Measurements from ENCODE around the gene NFATC4.

NFATC4 gene

GRCh38 chr14:24330973-24331674, 36.9 kb upstream of the NFATC4 start:
- H3K4me3 ChIP-seq (ENCODE audit: low read depth, low read length) = no peak overlapping the region
- ChIA-PET CTCF (interaction anchor here (0.8 to 37.5 kb wide), 14 partner anchors 10 to 273 kb away, joined by 3 to 1633 read pairs (median 26); partner anchors contain the start of genes CBLN3, CIDEB, DHRS1 and KHNYN), POLR2A (interaction anchor here (1.0 kb wide), 1 partner anchor 101 kb away, joined by 3 read pairs; no protein-coding TSS in a partner anchor)
- no peak for DNase-seq (ENCODE audit: low read depth, low spot score)
- TF ChIP-seq, protein P1, sequence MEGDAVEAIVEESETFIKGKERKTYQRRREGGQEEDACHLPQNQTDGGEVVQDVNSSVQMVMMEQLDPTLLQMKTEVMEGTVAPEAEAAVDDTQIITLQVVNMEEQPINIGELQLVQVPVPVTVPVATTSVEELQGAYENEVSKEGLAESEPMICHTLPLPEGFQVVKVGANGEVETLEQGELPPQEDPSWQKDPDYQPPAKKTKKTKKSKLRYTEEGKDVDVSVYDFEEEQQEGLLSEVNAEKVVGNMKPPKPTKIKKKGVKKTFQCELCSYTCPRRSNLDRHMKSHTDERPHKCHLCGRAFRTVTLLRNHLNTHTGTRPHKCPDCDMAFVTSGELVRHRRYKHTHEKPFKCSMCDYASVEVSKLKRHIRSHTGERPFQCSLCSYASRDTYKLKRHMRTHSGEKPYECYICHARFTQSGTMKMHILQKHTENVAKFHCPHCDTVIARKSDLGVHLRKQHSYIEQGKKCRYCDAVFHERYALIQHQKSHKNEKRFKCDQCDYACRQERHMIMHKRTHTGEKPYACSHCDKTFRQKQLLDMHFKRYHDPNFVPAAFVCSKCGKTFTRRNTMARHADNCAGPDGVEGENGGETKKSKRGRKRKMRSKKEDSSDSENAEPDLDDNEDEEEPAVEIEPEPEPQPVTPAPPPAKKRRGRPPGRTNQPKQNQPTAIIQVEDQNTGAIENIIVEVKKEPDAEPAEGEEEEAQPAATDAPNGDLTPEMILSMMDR (IDR thresholded peaks at IDR 0.05; ENCODE audit: insufficient read depth, low read length, missing control alignments) = no peak

DNA sequence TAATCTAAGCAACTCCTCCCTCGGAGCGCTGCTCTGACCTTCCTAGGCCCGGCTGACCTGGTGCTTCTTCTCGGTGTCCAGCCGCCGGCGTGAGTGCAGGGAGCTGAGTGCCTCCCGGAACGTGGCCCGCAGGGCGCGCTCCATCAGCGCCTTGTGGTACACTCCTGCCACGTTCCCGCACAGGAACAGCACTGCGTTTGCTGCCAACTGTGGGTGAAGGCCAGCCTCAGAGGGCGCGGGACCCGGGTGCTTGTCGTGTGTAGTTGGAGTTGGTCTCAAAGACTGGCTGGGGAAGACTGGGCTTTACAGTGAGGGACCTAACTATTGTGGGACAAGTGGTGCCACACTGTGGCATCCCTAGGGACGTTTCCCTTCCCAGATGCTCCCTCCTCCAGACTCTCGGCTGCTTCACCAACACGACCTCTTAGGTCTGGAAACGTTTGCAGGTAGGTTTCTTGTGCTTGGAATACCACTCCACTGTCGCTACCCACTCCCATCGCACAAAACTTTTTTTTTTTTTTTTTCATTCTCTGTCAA, 36.2 kb upstream of the NFATC4 start:
- ChIA-PET POLR2A (interaction anchor here (1.0 to 3.1 kb wide), 2 partner anchors 99 to 102 kb away, joined by 3 to 23 read pairs; partner anchors contain the start of genes CBLN3 and KHNYN), CTCF (interaction anchor here (0.7 to 37.5 kb wide), 18 partner anchors 9 to 295 kb away, joined by 3 to 1633 read pairs (median 26); partner anchors contain the start of genes CBLN3, CIDEB, DHRS1 and KHNYN)
- H3K4me3 ChIP-seq (ENCODE audit: low read depth, low read length) = no peak overlapping the region
- DNase-seq (ENCODE audit: low read depth, low spot score) = no peak
- TF ChIP-seq, protein P1 (IDR thresholded peaks at IDR 0.05; ENCODE audit: insufficient read depth, low read length, missing control alignments) = no peak

DNA sequence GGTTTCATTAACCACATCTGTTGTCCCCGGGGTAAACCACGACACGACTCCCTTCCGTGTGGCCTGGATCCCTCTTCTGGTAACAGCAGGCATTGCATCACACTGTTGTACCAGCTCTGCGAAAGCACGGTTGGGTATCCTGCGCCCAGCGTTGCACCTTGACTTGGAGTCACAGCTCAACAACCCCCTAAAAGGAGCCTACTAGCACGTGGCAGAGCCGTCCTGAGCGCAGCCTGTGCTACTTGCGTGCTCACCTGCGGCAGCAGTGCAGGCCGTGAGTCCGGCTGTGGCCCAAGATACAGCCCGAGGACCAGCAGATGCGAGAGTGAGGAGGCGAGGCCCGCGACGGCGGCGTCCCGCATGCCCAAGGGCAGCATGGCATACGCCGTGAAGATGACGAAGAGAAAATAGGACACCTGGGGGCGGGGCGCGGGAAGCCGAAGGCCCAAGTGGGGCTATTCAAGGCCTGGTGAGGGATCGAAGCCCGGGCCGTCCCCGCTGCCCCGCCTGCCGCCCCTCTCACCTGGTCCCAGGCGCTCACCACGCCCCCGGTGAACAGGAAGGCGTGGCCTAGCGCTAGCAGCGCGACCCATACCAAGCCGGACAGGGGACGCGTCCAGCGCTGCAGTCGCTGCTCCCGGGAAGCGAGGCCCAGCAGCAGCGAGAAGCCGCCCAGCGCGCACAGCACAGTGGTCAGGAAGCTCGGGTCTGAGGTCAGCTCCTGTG, 35.6 kb upstream of the NFATC4 start:
- CTCF ChIA-PET = interaction anchor here (0.7 to 37.5 kb wide), 30 partner anchors 9 to 294 kb away, joined by 3 to 1633 read pairs (median 14); partner anchors contain the start of genes CBLN3, CIDEB, DHRS1 and KHNYN
- POLR2A ChIA-PET = interaction anchor here (1.0 to 3.1 kb wide), 2 partner anchors 98 to 101 kb away, joined by 3 to 23 read pairs; partner anchors contain the start of genes CBLN3 and KHNYN
- no peak overlapping the region; the same call in 1 of the 2 replicates for H3K4me3 ChIP-seq (ENCODE audit: low read depth, low read length)
- no peak for DNase-seq (ENCODE audit: low read depth, low spot score)
- TF ChIP-seq, protein P1 (IDR thresholded peaks at IDR 0.05; ENCODE audit: insufficient read depth, low read length, missing control alignments) = peak; percentile 77

DNA sequence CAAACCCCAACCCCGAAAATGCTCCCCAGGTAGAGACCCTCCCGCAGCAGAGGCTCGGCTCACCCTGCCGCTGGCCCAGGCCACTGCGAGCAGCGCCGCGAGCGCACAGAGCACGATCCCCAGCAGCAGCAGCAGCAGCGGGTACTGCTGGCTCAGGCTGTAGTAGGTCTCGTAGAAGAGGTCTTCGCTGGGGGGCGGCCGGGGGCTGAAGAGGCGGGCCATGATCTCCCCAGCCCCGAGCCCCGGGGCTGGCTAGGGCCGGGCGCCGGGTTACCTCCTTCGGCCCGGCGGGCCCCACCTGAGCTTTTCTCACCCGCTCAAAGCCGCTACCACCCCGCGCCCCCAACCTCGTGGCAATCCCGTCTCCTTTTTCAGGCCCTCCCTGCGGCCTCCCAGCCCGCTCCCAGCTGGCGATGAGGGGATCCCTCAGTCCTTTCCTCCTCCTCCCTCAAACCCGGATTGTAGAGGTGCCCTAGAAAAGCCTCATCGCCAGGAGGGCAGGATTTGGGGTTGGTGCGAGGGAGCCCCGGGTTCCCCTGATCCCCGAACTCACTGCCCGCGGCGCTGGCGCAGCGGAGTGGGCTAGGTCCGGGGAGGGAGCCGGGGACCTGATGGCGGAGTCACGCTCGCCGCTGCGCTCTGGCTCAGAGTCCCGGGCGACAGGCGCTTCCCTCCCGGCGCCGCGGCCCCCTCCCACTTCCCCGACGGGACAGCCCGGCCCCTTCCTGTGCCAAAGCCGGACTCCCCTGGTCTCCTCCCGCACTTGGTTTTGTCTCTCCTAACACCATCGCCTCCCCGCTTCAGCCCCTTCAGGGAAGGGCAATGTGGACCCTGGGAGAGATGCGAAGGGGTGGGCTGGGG, 33.3 kb upstream of the NFATC4 start, which contains the start of gene ADCY4:
ADCY4 (minus strand) TSS at position 641 of the 861 bp plus-strand sequence; CDS start at position 222, 419 bp downstream.
- ChIA-PET POLR2A (interaction anchor here (3.1 kb wide), 1 partner anchor 96 kb away, joined by 23 read pairs; the partner anchor contains the start of genes CBLN3 and KHNYN), CTCF (interaction anchor here (1.2 to 37.5 kb wide), 17 partner anchors 11 to 123 kb away, joined by 3 to 1633 read pairs (median 33); partner anchors contain the start of genes CBLN3, CIDEB, DHRS1 and KHNYN)
- H3K4me3 ChIP-seq (ENCODE audit: low read depth, low read length) = peak within 1 kb of the TSS; percentile 48
- DNase-seq (ENCODE audit: low read depth, low spot score) = no peak
- TF ChIP-seq, protein P1 (IDR thresholded peaks at IDR 0.05; ENCODE audit: insufficient read depth, low read length, missing control alignments) = no peak

DNA sequence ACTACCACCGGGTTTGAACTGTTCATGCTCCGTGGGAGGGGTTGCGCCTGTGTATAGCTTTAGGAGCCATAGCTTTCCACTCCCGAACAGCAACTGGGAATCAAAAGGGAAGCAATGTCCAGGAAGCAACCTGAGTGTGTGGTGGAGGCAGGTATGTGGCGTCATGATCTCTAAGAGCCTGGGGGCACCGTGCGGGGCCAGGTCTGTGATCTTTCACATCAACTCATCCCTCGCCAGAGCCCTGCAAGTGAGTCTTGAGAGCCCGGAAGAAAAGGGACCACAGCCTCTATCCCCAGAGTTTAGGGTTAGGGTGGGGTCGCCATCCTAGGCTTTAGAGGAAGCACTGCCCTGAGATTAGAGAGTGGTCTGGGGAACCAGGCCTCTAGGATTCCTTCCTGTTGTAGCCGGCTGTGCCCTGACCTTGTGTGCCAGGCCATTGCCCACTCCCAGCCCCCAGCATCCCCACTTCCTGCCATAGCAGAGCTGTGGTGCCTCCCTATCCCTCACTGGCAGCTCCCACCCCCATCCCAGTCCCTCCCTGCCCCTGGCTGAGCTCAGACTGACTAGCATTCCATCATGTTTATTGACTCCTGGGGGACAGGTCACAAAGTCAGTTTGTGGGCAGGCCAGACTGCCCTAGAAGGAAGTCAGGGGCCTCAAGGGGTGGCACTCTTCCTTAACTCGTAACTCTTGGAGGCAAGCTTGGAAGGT, 32.4 kb upstream of the NFATC4 start:
- DNase-seq (ENCODE audit: low read depth, low spot score) = no peak
- H3K4me3 ChIP-seq (ENCODE audit: low read depth, low read length) = no peak overlapping the region
- TF ChIP-seq, protein P1 (IDR thresholded peaks at IDR 0.05; ENCODE audit: insufficient read depth, low read length, missing control alignments) = no peak
- CTCF ChIA-PET = interaction anchor here (1.3 to 37.5 kb wide), 7 partner anchors 10 to 92 kb away, joined by 4 to 1633 read pairs (median 101); partner anchors contain the start of genes CBLN3, CIDEB, DHRS1 and KHNYN
- POLR2A ChIA-PET = no interaction called here

Measured in AG04449 (cell line).